NCI-H1436 (cell line): ENCODE data around the gene PHLPP1.

Experiments
- DNase-seq: peaks from one replicate; lab custom pipeline; 2025; lab: John Stamatoyannopoulos, UW

Gene PHLPP1

DNA sequence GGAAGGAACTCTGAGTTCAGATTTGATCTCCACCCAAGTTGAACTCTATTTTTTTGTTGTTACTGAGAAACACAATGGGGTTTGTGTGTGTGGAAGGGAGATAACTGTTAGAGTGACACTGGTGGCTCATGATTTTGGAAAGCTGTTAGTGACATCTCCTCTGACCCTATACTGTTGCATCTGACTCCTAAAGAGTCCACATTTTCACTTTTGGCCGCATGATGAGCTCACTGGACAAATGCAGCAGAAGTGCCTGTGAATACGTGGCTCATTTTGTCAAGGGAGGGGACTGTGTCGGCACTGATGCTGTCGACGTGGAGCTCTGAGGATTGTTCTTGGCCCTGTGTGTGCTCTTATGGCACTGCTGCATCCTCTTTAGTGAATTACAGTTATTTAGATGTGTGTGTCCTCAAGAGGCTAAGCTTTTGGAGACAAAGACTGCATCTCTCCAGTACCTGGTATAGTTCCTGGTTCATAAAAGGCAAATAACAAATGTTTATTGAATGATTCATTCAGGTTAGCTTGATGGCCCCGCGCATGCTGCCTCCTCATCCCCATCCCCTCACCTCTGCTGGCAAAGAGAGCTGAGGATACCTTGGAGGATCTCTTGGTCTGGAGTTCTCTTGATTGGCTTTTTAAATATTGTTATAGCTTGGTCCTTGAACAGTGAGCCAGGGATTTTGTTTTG is 135.4 kb downstream of the PHLPP1 start:
- DNase-seq: no peak

DNA sequence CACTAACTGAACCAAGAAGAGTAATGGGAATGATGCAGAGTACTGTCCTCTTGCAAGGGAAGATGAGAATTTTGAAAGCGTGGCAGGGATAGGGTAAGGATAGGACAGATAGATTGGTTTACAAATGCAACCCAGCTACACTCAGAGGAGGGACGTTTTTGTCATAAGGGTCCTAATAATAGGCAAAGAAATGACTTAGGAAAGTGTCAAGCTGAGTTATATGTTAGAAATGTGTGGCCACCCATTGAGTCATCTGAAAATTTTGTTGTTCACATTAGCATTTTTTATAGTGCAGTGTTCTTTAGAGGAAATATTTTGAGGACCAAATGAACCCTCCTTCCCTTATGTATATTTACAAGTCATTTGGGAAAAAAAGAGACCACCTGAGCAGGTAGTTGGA is 137.5 kb downstream of the PHLPP1 start:
- DNase-seq: no peak

DNA sequence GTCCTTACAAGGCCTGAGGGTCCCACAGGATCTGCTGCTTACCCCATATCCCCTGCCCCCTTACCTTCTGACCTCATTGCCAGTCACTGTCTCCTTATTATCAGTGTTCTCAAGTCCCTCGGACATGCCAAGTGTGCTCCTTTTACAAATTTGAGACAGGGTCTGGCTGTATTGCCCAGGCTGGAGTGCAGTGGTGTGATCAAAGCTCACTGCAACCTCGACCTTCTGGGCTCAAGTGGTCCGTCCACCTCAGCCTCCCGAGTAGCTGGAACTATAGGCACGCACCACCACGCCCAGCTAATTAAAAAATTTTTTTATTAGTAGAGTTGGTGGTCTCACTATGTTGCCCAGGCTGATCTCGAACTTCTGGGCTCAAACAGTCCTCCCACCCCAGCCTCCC is 141.0 kb downstream of the PHLPP1 start:
- no peak for DNase-seq

DNA sequence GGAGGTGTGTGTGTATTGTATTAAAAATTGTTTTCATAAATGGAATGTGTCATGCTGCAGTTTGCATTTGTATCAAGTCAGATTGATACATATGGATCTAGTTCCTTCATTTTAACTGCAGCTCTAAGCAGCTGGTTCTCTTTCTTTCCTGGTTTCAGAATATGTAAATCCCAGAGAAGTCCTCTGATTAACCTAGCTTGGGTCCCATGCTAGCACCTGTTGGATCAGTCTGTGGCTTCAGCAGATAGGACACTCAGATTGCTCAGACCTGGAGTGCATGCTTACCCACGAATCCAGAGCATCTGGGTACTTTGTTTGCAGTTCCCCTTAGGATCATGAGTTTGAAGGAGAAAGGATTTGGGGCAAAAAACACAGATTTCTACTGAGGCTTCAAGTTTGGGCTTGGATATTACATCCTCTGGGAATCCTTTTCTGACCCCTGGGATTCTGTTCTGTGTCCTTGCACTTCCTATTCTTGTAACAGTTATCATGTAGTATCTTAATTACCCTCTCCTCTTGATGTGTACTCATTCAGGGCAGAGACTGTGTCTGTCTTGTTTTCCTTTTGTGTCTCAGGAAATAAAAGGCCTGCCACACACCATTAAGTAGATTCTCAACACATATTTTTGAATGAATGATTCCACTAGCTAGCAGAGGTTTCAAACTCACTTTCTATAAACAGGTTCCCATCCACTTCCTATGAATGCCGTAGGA is 142.1 kb downstream of the PHLPP1 start:
- no peak for DNase-seq

DNA sequence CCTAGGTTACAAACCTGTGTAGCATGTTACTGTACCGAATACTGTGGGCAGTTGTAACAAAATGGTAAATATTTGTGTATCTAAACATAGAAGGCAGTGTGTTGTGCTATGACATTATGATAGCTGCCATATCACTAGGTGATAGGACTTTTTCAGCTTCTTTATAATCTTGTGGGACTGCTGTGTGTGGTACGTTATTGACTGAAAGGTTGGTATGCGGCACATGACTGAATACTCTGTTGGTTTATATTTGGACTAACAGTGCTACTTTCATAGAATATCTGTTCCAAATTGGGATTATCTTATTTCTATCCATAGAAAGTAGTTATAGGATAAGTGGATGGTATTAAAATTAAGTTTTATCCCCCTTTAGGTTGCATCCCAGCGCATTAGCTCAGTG is 144.7 kb downstream of the PHLPP1 start:
- DNase-seq: no peak

DNA sequence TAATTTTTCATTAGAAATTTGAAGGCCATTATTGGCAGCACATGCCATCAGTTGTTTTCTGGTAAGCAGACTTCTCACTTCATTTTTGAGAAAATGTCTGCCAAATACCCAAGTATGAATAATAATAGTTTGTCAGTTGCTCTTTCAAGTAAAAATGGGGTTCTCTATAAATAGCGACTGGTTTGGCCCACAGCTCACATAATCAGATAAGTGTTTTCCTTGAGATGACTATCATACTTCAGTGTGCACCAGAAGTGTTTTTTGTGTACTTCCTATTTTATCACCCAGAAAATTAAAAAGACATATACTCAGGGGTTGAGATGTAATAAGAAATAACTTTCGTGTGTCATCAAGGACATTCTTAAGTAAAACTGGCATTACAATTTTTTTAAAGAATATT is 147.1 kb downstream of the PHLPP1 start:
- no peak for DNase-seq

DNA sequence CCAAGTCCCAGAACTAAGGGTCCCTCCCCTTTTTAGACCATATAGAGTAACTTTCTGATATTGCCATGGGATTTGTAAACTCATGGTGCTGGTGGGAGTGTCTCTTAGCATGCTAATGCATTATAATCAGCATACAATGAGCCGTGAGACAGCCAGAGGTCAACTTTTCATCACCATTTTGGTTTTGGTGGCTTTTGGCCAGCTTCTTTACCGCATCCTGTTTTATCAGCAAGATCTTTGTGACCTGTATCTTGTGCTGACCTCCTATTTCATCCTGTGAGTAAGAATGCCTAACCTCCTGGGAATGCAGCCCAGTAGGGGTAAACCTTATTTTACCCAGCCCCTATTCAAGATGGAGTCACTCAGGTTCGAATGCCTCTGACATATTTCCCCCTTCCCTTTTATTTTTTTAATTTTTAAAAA is 148.2 kb downstream of the PHLPP1 start:
- no peak for DNase-seq

DNA sequence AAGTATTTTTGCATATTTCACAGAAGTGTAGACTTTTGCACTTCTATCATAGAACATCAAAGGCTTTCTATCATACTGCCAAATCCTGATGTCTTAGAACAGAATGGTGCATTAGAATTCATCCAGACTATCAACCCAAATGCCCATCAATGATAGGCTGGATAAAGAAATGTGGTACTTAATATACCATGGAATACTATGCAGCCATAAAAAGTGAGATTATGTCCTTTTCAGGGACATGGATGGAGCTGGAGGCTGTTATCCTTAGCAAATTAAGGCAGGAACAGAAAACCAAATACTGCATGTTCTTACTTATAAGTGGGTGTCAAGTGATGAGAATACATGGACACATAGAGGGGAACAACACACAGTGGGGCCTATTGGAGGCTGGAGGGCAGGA is 150.2 kb downstream of the PHLPP1 start:
- DNase-seq: no peak

DNA sequence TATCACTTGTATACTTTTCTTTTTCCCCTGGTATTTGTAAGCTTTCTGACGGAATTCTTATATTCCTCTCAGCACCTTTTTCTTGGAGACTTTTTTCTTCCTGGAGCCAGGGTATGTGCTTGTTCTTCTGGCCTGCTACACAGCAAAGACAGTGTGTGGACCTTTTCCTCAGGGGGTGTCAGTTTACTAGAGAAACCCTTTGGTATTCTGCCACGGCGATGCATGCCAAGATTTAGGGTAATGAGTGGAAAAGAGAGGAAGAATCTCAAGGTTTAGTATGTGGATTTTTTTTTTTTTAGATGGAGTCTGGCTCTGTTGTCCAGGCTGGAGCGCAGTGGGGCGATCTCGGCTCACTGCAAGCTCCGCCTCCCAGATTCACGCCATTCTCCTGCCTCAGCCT is 152.2 kb downstream of the PHLPP1 start:
- DNase-seq: no peak

DNA sequence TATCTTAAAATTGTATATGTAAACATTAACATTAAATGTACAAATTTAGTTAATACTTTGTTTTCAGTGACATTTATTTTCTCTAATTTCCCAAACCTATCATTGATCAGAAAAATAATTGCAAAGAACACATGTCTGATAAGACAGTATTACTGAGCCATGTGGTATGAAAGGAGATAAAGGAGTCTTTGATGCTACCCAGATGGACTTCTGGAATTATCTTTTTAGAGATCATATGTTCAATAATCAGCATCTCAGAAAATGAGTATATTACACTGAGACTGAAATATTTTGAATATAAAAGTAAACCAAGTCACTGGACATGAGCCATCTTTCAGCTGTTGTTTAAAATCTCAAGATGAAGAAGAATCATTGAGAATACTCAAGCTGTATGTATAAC is 153.3 kb downstream of the PHLPP1 start:
- DNase-seq: no peak

DNA sequence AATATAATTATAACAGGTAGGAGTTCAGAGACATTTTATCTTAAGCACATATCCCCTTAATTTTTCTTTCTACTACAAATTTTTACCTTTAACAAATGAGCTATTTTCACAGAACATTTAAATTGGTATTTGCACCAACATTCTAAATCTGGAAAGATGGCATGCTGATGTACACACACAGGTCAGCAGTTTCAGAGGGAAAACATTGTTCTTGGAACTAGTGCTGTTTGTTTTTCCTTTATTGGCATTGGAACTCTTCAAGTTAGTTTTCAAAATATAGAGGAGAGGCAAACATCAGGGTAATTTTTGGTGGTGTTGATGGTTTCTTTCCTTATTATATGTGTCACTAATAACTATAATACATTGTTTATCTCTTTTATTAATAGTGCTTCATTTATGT is 155.3 kb downstream of the PHLPP1 start:
- no peak for DNase-seq

DNA sequence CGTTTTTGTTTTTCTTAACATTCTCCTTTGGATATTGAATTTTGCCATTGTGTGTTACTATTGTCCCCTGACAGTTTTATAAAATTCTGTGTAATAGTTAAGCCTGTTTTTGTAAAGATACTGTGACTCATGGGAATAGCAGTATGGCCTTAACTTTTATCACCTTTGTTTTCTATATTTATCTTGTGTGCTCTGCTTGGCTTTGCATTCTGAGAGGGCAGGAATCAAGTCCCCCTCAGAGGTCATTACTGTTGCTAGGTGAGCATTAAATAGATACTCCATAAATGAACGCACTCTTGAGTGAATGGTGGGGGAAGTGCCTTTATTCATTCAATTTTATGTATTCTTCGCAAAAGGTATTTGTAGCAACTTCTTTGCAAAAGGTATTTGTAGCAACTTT is 160.0 kb downstream of the PHLPP1 start:
- DNase-seq: no peak

DNA sequence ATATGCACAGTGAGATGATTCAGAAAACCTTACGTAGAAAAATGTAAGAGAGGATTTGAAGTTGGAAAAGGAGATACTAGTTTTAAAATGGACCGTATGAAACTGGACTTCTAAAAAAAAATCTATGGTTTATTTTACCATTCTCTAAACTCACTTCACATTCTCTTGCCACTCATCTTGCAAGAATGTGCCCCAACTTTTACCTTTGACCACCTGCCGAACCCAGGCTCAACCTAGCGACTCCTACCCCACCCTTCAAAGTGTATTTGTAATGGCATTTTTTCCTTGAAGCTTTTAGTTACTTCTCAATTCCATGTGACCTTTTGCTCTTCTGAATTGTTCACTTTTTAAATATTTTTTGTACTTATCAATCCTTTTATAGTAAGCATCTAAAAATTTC is 160.8 kb downstream of the PHLPP1 start:
- no peak for DNase-seq

DNA sequence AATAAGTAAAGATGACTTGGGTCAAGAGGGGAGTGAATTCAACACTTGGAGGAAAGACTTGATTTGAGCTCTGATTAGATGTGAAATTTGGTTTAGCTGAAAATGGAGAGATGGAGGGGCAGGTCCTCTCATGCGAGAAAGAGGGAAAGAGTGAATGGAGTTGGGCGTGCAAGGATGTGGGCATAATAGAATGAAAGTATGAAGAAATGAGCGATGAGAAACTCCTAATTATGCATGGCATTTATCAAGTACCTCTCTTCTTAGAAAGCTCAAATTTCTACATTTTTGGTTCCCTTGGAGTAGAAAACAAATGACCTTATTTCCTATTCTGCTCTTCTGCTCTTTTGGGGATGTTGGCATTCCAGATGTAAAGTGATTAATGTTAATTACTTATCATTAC is 161.5 kb downstream of the PHLPP1 start:
- DNase-seq: no peak

DNA sequence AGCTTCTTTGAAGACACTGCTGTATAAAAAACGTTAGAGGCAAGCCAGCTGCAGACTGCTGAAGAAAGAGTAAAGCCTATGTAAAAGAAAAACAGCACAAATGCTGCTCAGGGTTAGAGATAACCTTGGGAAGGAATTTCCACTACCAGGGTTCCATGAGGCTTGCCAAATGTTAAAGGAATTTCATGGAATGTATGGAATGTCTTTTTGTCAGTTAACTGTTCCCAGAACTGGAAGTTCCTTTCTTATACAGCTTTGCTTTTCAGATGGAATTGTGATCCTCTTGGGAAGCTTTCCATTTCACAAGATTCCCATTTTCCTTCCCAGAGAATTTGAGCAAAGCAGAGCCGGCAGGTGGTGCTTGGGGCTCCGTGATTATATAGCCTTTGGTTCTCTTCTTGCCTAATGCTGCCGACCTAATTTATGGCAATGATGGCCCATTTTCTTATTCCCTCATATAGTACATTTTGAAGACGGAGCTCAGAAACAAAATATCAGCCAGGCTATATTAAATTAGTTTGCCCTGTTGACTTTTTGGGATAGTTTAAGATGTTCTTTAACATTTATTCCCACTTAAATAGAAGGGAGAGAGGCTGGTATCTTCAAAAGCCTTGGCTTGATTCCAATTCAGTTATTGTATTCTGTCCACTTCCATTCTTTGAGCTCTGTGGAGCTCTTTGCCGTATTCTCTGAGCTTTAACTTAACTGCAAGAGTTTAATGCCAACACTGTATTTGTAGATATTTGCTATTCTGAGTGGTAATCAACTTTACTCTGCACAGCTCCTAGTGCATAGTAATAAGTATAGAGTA is 162.3 kb downstream of the PHLPP1 start:
- DNase-seq: no peak

DNA sequence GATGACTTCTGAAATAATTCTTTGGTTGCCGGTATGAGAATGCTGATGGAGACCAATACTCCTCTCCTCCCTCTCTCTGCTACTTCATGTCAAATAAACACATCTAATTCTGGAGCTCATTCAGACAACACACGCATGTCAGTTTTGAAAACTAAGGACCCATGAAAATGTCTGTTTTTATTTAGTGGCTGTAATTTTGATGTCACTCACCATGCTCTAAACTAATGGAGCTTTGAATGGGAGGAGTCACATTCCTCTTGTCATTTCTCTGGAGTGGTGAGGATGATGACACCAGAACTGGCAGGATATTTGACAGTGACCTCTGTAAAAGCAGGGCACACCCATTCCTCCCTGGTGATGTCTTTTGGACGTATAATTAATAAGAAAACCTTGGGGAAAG is 163.0 kb downstream of the PHLPP1 start:
- DNase-seq: no peak

DNA sequence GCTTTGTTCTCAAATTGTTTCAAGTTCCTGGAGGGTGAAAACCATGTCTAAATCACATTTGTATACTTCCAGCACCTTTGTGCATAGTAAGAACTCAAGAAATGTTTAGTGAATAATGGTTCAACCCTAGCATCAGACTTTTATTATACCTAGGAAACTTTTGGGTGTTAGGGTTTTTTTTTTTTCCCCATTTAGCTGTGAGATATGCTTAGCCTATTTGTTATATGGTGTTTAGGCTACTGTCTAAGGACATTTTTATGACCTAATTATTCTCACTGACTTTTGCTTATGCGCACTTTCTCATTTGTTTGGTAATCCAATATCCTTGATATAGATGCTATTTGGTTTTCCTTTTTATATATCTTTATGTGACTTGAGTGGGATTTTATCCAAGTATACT is 164.7 kb downstream of the PHLPP1 start:
- no peak for DNase-seq

DNA sequence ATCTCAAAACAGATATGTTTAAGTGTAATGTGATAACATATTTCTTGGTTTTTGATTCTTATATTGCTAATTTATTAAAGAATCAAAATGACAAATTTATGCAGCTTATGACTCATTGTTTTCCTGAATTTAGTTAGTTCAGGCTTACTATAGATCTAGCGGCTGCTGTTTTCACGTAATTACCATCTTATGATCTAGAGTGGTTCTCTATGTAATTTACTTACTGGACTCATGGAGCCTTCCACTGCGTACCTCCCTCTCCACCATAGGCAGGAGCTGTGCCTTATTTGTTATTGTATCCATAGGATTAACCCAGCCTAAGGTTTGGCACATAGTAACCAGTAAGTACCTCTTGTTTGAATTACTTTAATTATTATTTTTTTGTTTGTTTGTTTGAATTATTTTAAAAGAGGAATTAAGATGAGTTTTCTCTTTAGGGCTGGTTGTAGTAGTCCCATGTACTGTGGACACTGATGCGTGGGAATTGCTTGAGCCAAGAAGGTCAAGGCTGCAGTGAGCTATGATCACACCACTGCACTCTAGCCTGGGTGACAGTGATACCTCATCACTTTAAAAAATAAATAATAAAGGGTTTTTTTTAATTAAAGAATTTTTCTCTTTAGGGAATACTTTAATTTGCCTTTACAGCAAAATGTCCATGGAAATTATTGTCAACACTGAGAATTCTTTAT is 165.5 kb downstream of the PHLPP1 start:
- no peak for DNase-seq

DNA sequence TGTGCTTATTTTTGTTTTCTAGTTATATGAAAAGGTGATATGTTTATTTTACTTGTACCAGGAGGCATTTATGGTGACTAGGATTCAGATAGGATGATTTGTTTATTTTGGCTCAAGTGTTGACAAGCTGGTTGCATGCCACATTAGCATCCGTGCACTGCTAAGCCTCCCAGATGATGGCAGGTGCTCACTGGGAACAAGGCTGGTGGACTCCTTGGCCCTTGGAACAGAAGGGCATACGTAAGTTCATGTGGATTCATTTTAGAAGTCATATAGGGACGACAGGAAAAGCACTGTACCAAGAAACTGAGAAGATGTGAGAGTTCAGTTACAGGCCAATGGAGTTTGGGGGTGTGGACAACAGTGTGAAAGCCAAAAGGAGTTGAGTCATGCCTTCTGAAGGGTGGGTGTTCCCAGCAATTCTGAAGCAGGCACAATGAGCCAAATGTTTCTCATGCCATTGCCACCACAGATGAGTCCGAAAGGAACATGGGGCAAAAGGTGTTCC is 166.2 kb downstream of the PHLPP1 start:
- DNase-seq: peak; percentile 11

DNA sequence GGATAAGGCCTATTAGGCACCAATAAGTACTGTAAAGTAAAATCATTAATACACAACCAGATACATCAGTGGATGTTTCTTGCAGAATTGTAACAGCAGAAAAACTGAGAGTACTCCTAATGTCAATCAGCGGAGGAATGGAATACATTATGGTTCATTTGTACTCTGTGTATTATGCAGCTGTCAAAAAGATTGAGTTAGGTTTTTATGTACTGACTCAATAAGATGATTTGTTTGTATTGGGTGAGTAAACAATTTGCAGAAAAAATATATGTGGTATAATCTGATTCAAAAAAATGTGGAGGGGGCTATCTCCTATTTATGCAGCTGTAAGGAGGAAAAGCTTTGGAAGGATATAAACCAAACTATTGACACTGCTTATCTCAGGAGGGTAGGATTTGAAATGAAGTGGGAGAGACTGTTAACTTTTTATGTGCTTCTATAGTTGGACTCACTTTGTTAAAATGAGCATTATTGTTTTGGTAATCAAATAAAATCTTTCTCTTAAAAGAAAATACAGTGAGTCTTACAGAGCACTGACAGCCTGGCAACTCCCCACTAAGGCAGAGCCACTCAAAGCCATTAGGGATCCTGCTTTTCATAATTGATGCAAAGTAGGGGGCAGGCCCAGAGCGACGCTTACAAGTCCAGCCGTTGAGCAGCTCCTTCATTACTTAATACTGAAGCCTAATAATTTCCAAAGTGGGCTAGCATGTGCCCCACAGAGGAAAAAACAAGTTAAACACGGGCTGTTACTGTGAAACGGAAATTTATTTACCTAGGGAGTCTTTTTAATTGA is 168.8 kb downstream of the PHLPP1 start:
- DNase-seq: no peak

DNA sequence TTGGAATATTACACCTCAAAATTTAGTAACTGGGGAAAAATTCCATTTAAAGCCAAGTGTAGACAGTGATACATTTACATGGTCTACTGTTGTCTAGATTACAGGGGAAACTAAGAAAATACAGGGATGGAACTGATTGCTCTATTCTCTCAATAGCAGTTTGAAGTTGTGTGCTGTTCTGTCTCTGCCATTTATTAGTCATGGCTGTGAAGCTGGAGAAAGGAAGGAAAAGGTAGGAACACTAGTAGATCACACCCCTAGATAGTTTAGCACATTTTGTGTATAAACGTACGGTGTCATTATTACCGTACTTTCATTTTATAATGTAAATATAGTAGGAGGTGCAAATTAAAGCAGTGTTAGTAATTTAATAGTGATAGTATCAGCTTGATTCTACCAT is 170.5 kb downstream of the PHLPP1 start:
- DNase-seq: no peak
